Cardiac muscle cell (in vitro differentiated cells and primary cell): Measurements from ENCODE around the gene GABRG3. TPM values are rescaled to one million over a fixed set of nuclear protein-coding genes. Genes with fewer than 3 reads are reported as not detected.

Source experiments
- DNase-seq, 2 donors: peaks; one replicate each; pipeline versions ENCODE4 v3.0.0 to v3.0.0-alpha.2; 2010 to 2017; ENCODE audit warnings: low read depth in 1 of 2, low spot score in 1 of 2
- H3K27ac ChIP-seq: fragments of 200-600 bp; sonication (generic); 2 replicates; pipeline ENCODE4 v1.5.1; 2016
- H3K27me3 ChIP-seq: fragments of 200-600 bp; sonication (generic); 2 replicates; pipeline ENCODE4 v1.6.0; 2016; ENCODE audit warnings: control low read depth
- H3K36me3 ChIP-seq: fragments of 200-600 bp; sonication (generic); 2 replicates; pipeline ENCODE4 v1.5.1; 2016; ENCODE audit warnings: control low read depth
- H3K4me1 ChIP-seq: fragments of 200-600 bp; sonication (generic); 2 replicates; pipeline ENCODE4 v1.8.1; 2017; ENCODE audit warnings: low read depth, mild to moderate bottlenecking, mixed run types
- H3K4me3 ChIP-seq: fragments of 200-600 bp; sonication (generic); 2 replicates; pipeline ENCODE4 v1.5.1; 2016; ENCODE audit warnings: mild to moderate bottlenecking
- H3K9me3 ChIP-seq: fragments of 200-600 bp; sonication (generic); 2 replicates; pipeline ENCODE4 v1.5.1; 2017; ENCODE audit warnings: low read depth, mild to moderate bottlenecking, control low read depth
- CTCF ChIP-seq: IDR thresholded peaks from 2 replicates; pipeline ENCODE4 v1.5.1; 2012; ENCODE audit warnings: low read depth, mild to moderate bottlenecking, low read length
- polyA plus RNA-seq: library from polyadenylated mRNA; unstranded; fragments of >200 nt; fragmentation: Nextera tagmentation; extraction: Ambion mirVana; gene quantifications from 2 replicates; pipeline ENCODE4 v1.2.1, GENCODE V29; 2016
- total RNA-seq: library from RNA; depleted of rRNA; stranded (reverse); fragments of >200 nt; gene quantifications from 2 replicates; pipeline ENCODE4 v1.2.3, GENCODE V29; 2016

Gene GABRG3
- total and polyA plus RNA-seq, 2 experiments from 2014 or later = not detected

DNA sequence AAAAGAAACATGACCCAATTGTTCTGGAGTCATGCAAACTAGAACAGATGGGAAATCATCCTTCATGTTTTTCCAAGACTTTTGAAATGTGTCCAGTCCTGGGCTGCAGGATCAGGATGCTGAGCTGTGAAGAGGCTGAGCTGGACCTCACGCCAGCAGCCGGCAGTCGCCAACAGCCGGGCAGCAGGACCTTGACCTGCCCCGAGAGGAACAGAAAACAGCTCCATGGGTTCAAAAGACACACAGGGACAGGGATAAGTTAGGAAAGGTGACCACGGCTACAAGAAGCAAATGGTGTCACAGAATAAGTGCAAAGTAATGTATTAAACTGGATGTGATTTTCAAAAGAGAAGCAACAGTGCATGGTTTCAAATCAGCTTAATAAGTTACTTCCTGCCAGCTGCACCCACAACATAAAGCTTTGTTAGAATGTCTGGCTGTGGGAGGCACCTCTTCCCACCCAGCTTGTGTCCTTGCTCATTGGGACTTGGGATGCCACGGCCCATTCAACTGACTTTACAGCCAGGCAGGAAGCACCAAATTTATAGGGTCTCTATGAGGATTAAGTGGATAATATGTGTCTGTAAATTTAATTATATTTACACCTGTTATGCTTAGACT is 266.4 kb downstream of the GABRG3 start:
- Histone ChIP-seq H3K4me1 (no peaks in the 10 kb centered on the region), H3K36me3 (no peaks in the 10 kb centered on the region), H3K27ac (no peak overlapping the region), H3K9me3 (no peaks in the 10 kb centered on the region), H3K4me3 (no peak overlapping the region), H3K27me3 (no peaks in the 10 kb centered on the region)
- no peak for DNase-seq
- TF ChIP-seq CTCF = no peak

DNA sequence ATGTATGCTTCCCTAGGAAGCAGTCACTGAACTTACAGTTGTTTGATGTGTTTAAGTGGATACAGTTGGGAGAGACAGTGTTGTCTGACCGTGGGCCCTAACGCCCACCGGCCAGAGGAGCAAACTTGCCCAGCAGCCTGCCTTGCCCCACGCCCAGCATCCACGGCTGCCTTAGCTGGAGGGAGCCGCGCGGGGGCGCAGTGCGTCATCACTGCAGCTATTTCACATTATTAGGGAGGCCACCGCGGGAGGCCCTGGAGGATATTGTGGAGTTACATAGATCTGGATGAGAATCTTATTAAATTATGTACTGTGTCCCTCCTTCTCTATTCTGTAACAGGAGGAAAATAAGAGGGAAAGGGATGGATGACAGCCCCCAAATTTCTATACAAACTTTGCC is 267.2 kb downstream of the GABRG3 start:
- Histone ChIP-seq H3K27me3 (no peaks in the 10 kb centered on the region), H3K9me3 (no peaks in the 10 kb centered on the region), H3K4me1 (no peaks in the 10 kb centered on the region), H3K4me3 (no peak overlapping the region), H3K36me3 (no peaks in the 10 kb centered on the region), H3K27ac (no peak overlapping the region)
- TF ChIP-seq CTCF = no peak
- DNase-seq = no peak

DNA sequence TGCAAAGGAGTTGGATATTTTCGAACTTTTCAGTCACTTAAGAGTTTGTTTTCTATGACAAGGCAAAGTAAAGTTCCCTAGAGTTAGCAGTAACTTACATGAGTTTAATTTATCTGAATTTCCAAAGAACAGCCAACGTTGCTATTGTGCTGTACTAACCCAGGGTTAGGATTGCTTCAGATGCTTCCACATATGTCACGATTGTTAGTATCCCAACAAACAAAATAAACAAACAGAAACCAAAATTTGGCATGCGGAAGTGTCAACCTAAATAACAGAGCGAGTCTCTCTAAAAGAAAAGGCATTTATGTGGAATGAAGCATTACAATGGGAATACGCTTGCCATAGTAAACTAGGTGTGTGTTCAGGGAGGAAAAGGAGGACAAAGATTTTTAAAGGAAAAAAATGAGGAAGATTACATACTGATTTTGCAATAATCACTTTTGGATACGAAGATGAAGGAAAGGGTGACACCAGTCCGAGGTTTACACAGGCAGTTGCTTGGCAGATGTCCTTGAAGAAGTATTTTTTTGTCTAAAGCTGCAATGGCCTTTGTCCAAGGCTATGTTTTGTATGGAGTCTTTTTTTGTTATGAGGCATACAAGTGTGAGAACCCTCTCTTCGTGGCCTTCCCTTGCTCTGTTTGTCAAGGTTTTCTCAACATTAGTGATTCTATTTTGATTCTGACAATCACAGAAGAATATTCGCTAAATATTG is 267.9 kb downstream of the GABRG3 start:
- H3K36me3 ChIP-seq = no peaks in the 10 kb centered on the region
- no peak for DNase-seq
- H3K9me3 ChIP-seq = no peaks in the 10 kb centered on the region
- H3K4me1 ChIP-seq = no peaks in the 10 kb centered on the region
- no peak overlapping the region for H3K4me3 ChIP-seq
- no peaks in the 10 kb centered on the region for H3K27me3 ChIP-seq
- H3K27ac ChIP-seq = no peak overlapping the region
- no peak for TF ChIP-seq CTCF

DNA sequence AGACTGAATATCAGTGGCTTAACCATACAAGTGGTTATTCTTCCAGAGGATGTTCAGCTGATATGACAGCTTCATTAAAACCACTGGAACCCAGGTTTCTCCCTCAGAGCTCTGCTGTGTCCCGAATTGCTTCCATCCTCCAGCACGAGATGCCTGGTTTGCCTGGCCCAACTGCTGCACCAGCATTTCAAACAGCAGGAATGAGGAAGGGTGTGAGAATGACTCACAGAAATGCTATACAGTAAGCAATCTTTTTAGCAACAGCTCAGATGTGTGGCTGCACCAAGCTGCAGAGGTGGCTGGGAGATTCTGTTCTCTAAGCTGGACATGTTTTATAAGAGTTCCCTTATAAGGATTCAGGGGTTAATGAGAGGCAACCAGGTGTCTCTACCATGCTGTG is 271.0 kb downstream of the GABRG3 start:
- Histone ChIP-seq H3K4me1 (no peaks in the 10 kb centered on the region), H3K27ac (no peak overlapping the region), H3K9me3 (no peaks in the 10 kb centered on the region), H3K27me3 (no peaks in the 10 kb centered on the region), H3K4me3 (no peak overlapping the region), H3K36me3 (no peaks in the 10 kb centered on the region)
- DNase-seq = no peak
- no peak for TF ChIP-seq CTCF

GRCh38 chr15:27244047-27244446 is 273.1 kb downstream of the GABRG3 start:
- no peak for TF ChIP-seq CTCF
- Histone ChIP-seq H3K4me3 (no peak overlapping the region), H3K9me3 (no peaks in the 10 kb centered on the region), H3K27me3 (no peaks in the 10 kb centered on the region), H3K27ac (no peak overlapping the region), H3K4me1 (no peaks in the 10 kb centered on the region), H3K36me3 (no peaks in the 10 kb centered on the region)
- no peak for DNase-seq
